CD4-positive, alpha-beta T cell treated with Interleukin-15 for 1 hour (primary cell): ENCODE data around the gene F7.
A peak's percentile ranks its signal among the peaks of the same experiment; 100 is the strongest.

Experiments used
- DNase-seq: peaks from one replicate; pipeline ENCODE4 v3.0.0-alpha.2; 2020

The F7 gene

DNA sequence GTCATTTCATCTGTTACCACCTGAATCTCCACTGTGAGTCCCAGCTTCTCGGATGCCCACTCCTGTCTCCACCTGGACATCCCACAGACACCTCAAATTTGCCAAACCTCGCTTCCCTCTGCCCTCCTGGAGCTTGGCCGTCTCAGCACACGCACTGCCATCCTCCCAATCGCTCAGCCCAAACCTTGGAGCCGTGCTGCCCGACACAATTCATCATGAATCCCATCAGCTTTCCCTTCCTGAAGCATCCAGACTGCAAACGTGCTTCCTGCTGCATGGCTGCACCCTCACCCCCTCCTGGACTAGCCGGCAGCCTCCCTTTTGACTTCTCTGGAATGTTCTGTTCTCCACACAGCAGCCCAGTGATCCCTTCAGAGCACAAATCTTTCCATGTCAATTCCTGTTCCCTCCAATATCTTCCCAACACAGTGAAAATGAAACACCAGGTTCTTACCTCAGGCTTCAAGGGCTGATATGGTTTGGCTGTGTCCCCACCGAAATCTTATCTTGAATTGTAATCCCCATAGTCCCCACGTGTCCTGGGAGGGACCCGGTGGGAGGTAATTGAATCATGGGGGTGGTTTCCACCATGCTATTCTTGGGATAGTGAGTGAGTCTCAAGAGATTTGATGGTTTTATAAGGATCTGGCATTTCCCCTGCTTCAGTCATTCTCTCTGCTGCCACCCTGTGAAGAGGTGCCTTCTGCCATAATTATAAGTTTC is 51.8 kb downstream of the F7 start:
- no peak for DNase-seq

GRCh38 chr13:113157929-113158747 is 52.5 kb downstream of the F7 start, which contains the start of gene PROZ:
TSS of gene PROZ (plus strand) at chr13:113158648. CDS start at chr13:113158661, 13 bp downstream.
- no peak for DNase-seq

GRCh38 chr13:113158946-113159345 is 53.4 kb downstream of the F7 start:
- no peak for DNase-seq

DNA sequence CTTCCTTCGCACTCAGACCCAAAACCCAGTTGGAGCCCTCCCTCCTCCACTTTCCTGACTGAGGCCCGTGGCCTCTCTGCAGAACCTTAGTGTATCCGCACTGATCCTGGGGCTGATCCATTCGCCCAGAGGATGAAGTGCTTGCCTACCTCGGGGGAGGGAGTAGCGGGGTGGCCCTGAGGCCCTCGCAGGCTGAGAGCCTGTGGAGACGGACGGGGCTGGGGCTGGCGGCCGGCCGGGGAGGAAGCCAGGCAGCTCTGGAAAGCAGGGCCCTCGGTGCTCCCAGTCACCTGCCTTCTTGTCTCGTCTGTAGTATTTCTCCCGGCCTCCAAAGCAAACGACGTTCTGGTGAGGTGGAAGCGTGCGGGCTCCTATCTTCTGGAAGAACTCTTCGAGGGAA is 54.1 kb downstream of the F7 start:
- DNase-seq, result no peak

GRCh38 chr13:113160983-113161382 is 55.4 kb downstream of the F7 start:
- DNase-seq, result no peak

GRCh38 chr13:113161433-113161832 is 55.8 kb downstream of the F7 start:
- no peak for DNase-seq

- peak; percentile 6 for DNase-seq
Observed at GRCh38 chr13:113161975-113162374, 56.4 kb downstream of the F7 start.

DNA sequence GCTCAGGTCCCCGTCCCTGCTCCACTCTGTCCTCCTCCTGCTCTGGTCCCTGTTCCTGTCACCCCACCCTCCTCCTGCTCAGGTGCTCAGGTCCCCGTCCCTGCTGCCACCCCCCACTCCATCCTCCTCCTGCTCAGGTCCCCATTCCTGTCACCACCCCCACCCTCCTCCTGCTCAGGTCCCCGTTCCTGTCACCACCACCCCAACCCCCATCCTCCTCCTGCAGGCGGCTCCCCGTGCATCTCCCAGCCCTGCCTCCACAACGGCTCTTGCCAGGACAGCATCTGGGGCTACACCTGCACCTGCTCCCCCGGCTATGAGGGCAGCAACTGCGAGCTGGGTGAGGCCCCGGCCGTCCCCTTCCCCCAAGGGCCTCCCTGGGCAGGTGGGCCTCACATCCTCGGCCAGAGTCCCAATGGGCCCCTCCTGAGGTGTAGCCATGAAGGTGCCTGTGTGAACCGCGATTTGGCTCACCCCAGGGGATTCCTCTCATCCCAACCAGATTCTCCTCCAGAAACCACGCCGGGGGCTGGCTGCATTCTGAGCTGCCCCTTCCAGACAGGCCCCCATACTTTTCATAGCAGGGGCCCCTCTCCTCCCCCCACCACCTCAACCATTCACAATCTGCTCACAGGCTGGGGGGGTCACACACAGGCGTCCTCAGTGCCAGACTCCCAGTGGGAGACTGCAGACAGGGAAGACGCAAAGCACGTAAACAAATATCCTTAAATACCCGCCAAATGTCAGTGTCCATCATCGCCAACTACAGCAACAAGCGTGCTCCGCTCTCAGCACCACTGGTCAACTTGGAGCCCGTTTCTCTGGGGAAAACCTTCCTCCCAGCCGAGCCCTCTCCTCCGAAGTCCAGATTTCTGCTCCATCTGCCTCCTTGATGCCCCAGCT is 57.4 kb downstream of the F7 start:
- DNase-seq, result peak; percentile 6

- DNase-seq, result peak; percentile 15
Observed at GRCh38 chr13:113164492-113164891, 58.9 kb downstream of the F7 start.

GRCh38 chr13:113166266-113166665 is 60.7 kb downstream of the F7 start:
- DNase-seq, result no peak

GRCh38 chr13:113166681-113167080 is 61.1 kb downstream of the F7 start:
- no peak for DNase-seq

DNA sequence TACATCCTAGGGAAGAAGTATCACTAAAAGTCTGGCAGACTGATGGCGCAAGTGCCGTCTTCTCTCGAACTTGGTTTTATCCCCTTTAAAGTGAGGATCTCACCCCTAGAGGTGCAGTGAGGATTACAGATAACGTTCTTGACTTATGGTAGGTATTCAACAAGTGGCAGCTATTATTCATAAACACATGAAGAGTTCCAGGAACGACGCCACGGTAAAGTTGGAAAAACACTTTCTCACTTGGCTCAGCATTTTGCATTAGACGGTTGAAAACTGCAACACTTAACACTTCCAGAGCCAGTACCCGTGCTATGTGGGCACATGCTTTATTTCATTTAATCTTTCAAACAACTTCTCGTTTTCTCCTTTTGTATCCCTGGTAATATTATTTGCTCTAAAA is 61.6 kb downstream of the F7 start:
- DNase-seq, result no peak

GRCh38 chr13:113167575-113167974 is 62.0 kb downstream of the F7 start:
- no peak for DNase-seq

DNA sequence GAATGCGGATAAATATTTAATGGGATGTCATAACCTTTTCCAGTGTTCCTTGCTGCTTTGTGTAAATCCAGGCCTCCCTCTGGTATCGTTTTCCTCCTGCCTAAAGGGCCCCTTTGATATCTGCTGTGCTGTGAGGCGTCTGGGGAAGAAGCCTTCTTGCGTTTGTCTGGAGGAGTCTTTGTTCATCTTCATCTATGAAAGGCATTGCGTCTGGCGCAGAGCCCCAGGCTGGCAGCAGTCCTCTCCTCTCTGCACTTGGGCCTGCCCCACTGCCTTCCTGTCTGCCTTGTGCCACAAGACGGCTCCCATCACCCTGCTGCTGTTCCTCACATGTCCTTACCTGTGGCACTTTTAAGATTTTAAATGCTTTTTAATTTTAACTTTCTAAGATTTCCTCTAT is 62.6 kb downstream of the F7 start:
- DNase-seq, result no peak

GRCh38 chr13:113169277-113170272 is 64.0 kb downstream of the F7 start:
- DNase-seq, result no peak
